ENCODE measurements around the gene SLC35G3. TPM values are rescaled to one million over a fixed set of nuclear protein-coding genes. Genes with fewer than 3 reads are reported as not detected.

The SLC35G3 gene
- total and polyA plus RNA-seq, 2 experiments from 2014 or later = not detected

GRCh38 chr17:35148144-35148543 lies 46.0 kb downstream of the SLC35G3 start:
- no peak for DNase-seq (ENCODE audit: low spot score)
- Histone ChIP-seq H3K27ac (no peak overlapping the region), H3K4me2 (no peak overlapping the region), H2AFZ (no peak overlapping the region), H3K4me3 (no peak overlapping the region), H4K20me1 (ENCODE audit: insufficient read depth, poor library complexity, severe bottlenecking) (no peaks in the 10 kb centered on the region), H3K9me2 (replicated peaks; ENCODE audit: insufficient read depth) (no peaks in the 10 kb centered on the region), H3K9me3 (ENCODE audit: low read depth) (no peaks in the 10 kb centered on the region), H3K36me3 (replicated peaks; ENCODE audit: insufficient read depth, low read depth) (no peaks in the 10 kb centered on the region), H3K27me3 (no peaks in the 10 kb centered on the region), H3K4me1 (ENCODE audit: insufficient read depth) (no peaks in the 10 kb centered on the region), H3K79me2 (no peaks in the 10 kb centered on the region)
- TF ChIP-seq CTCF (IDR thresholded peaks at IDR 0.05; ENCODE audit: poor library complexity) (no peak), EZH2 (IDR thresholded peaks at IDR 0.05; ENCODE audit: borderline replicate concordance) (no peak), EZH2phosphoT487 (IDR thresholded peaks at IDR 0.05; ENCODE audit: low read depth, severe bottlenecking, unreplicated experiment) (no peak)
- WGBS (ENCODE audit: low lambda C conversion rate, missing lambda C conversion rate) = 74% methylated on average over 9 of the region's 9 CpGs

GRCh38 chr17:35147375-35147905 lies 46.8 kb downstream of the SLC35G3 start, which contains the start of gene UNC45B:
TSS of gene UNC45B (plus strand) at chr17:35147817. CDS start at chr17:35148264, 447 bp downstream.
- Histone ChIP-seq H3K4me2 (no peak within 1 kb of the TSS), H3K36me3 (replicated peaks; ENCODE audit: insufficient read depth, low read depth) (no peaks in the 10 kb centered on the region), H3K27me3 (no peaks in the 10 kb centered on the region), H3K9me3 (ENCODE audit: low read depth) (no peaks in the 10 kb centered on the region), H3K79me2 (no peaks in the 10 kb centered on the region), H3K9me2 (replicated peaks; ENCODE audit: insufficient read depth) (no peaks in the 10 kb centered on the region), H3K4me1 (ENCODE audit: insufficient read depth) (no peaks in the 10 kb centered on the region), H3K27ac (no peak within 1 kb of the TSS), H4K20me1 (ENCODE audit: insufficient read depth, poor library complexity, severe bottlenecking) (no peaks in the 10 kb centered on the region), H2AFZ (no peak within 1 kb of the TSS), H3K4me3 (no peak within 1 kb of the TSS)
- WGBS (ENCODE audit: low lambda C conversion rate, missing lambda C conversion rate) = 62% methylated on average over 4 of the region's 4 CpGs
- DNase-seq (ENCODE audit: low spot score) = no peak
- TF ChIP-seq EZH2 (IDR thresholded peaks at IDR 0.05; ENCODE audit: borderline replicate concordance) (no peak), EZH2phosphoT487 (IDR thresholded peaks at IDR 0.05; ENCODE audit: low read depth, severe bottlenecking, unreplicated experiment) (no peak), CTCF (IDR thresholded peaks at IDR 0.05; ENCODE audit: poor library complexity) (no peak)

- TF ChIP-seq CTCF (IDR thresholded peaks at IDR 0.05; ENCODE audit: poor library complexity) (no peak), EZH2phosphoT487 (IDR thresholded peaks at IDR 0.05; ENCODE audit: low read depth, severe bottlenecking, unreplicated experiment) (no peak), EZH2 (IDR thresholded peaks at IDR 0.05; ENCODE audit: borderline replicate concordance) (no peak)
- Histone ChIP-seq H3K9me3 (ENCODE audit: low read depth) (no peaks in the 10 kb centered on the region), H3K27ac (no peak overlapping the region), H3K4me3 (no peak overlapping the region), H3K79me2 (peaks cover 6% of the 10 kb centered on the region), H3K36me3 (replicated peaks; ENCODE audit: insufficient read depth, low read depth) (no peaks in the 10 kb centered on the region), H3K27me3 (no peaks in the 10 kb centered on the region), H3K9me2 (replicated peaks; ENCODE audit: insufficient read depth) (no peaks in the 10 kb centered on the region), H2AFZ (no peak overlapping the region), H3K4me2 (no peak overlapping the region), H4K20me1 (ENCODE audit: insufficient read depth, poor library complexity, severe bottlenecking) (no peaks in the 10 kb centered on the region), H3K4me1 (ENCODE audit: insufficient read depth) (no peaks in the 10 kb centered on the region)
- DNase-seq (ENCODE audit: low spot score) = no peak
- WGBS (ENCODE audit: low lambda C conversion rate, missing lambda C conversion rate) = 75% methylated on average over 4 of the region's 4 CpGs
Measured at GRCh38 chr17:35146214-35146833, 47.9 kb downstream of the SLC35G3 start.

Data from hepatocyte (in vitro differentiated cells).